Measurements from ENCODE around the gene NECTIN4.

DNA sequence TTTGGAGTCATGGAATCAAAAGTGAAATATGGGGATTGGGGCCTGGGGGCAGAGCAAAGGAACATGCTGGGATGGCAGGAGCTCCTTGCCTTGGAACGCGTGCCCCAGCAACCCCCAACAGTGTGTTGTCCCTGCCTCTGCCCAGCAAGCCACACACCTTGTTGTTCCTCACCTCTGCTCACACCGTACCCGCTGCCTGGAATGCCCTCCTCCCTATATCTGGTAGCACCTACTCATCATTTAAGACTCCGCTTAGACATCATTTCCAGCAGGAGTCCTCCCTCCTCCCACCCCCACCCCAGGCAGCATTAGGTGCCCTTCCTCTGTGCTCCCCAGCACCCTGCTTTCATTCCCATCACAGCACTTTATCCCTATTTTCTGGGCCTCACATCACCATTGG lies 7.8 kb downstream of the NECTIN4 start:
- TF ChIP-seq, protein P1, sequence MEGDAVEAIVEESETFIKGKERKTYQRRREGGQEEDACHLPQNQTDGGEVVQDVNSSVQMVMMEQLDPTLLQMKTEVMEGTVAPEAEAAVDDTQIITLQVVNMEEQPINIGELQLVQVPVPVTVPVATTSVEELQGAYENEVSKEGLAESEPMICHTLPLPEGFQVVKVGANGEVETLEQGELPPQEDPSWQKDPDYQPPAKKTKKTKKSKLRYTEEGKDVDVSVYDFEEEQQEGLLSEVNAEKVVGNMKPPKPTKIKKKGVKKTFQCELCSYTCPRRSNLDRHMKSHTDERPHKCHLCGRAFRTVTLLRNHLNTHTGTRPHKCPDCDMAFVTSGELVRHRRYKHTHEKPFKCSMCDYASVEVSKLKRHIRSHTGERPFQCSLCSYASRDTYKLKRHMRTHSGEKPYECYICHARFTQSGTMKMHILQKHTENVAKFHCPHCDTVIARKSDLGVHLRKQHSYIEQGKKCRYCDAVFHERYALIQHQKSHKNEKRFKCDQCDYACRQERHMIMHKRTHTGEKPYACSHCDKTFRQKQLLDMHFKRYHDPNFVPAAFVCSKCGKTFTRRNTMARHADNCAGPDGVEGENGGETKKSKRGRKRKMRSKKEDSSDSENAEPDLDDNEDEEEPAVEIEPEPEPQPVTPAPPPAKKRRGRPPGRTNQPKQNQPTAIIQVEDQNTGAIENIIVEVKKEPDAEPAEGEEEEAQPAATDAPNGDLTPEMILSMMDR (IDR thresholded peaks at IDR 0.05) = no peak
- TF ChIP-seq EZH2 (IDR thresholded peaks at IDR 0.05) = no peak

Measured in neural progenitor cell (in vitro differentiated cells).